HepG2 (cell line): ENCODE data around the gene CAND1. TPM values are rescaled to one million over a fixed set of nuclear protein-coding genes. Genes with fewer than 3 reads are reported as not detected.

ENCODE experiments used
- CC2D1A ChIP-seq: sonication (generic); formaldehyde crosslinking; IDR thresholded peaks from 2 replicates; pipeline ENCODE4 v1.8.1; 2023; ENCODE audit warnings: mild to moderate bottlenecking, missing genetic modification reagents
- HES4 ChIP-seq: sonication (generic); formaldehyde crosslinking; IDR thresholded peaks from 2 replicates; pipeline ENCODE4 v1.9.0; 2021; ENCODE audit warnings: mild to moderate bottlenecking, missing genetic modification reagents, borderline replicate concordance
- JUN ChIP-seq: sonication (generic); formaldehyde crosslinking; IDR thresholded peaks from 2 replicates; pipeline ENCODE4 v1.4.0; 2020; ENCODE audit warnings: mild to moderate bottlenecking, missing genetic modification reagents
- PHF20 ChIP-seq: sonication (generic); formaldehyde crosslinking; IDR thresholded peaks from 2 replicates; pipeline ENCODE4 v1.5.0; 2020; ENCODE audit warnings: mild to moderate bottlenecking, missing genetic modification reagents
- WIZ ChIP-seq: sonication (generic); formaldehyde crosslinking; IDR thresholded peaks from 2 replicates; pipeline ENCODE4 v1.5.1; 2020; ENCODE audit warnings: mild to moderate bottlenecking, missing genetic modification reagents
- ZMAT3 ChIP-seq: sonication (generic); formaldehyde crosslinking; conservative IDR thresholded peaks from 2 replicates; pipeline ENCODE4 v1.7.0; 2021; ENCODE audit warnings: missing genetic modification reagents
- ZNF235 ChIP-seq: sonication (generic); formaldehyde crosslinking; IDR thresholded peaks from 2 replicates; pipeline ENCODE4 v1.8.1; 2023; ENCODE audit warnings: mild to moderate bottlenecking, missing genetic modification reagents, borderline replicate concordance
- polyA plus RNA-seq, 8 experiments: library from polyadenylated mRNA; depleted of rRNA in 3 of 8; stranded (reverse) in 7 of 8; unstranded in 1 of 8; fragments of >200 nt; fragmentation: Illumina TruSeq in 4 of 8; extraction: Trizol in 4 of 8; gene quantifications; 2 replicates each; pipeline versions ENCODE4 v1.2.1 to v1.2.3, GENCODE V29; 2011 to 2016; ENCODE audit warnings: low read depth in 4 of 8, missing spikeins in 1 of 8, mixed read lengths in 1 of 8; ENCODE audit not compliant: insufficient read depth in 1 of 8
- total RNA-seq, 5 experiments: library from RNA; depleted of rRNA; stranded (reverse); fragments of >200 nt; fragmentation: Illumina TruSeq; extraction: Trizol; gene quantifications; 2 replicates each; pipeline ENCODE4 v1.2.3, GENCODE V29; 2016; ENCODE audit warnings: low read depth in 1 of 5
- TF ChIP-seq, protein P1 (sequence below): sonication (generic); formaldehyde crosslinking; IDR thresholded peaks from 2 replicates; pipeline ENCODE4 v1.5.0; 2020; ENCODE audit warnings: mild to moderate bottlenecking, missing genetic modification reagents, borderline replicate concordance
- TF ChIP-seq, protein P2 (sequence below): sonication (generic); formaldehyde crosslinking; IDR thresholded peaks from 2 replicates; pipeline ENCODE4 v1.4.0; 2020; ENCODE audit warnings: missing genetic modification reagents
- TF ChIP-seq, protein P3 (sequence below): sonication (generic); formaldehyde crosslinking; IDR thresholded peaks from 2 replicates; pipeline ENCODE4 v1.4.0; 2020; ENCODE audit warnings: mild to moderate bottlenecking, missing genetic modification reagents
- TF ChIP-seq, protein P4 (sequence below): sonication (generic); formaldehyde crosslinking; IDR thresholded peaks from 2 replicates; pipeline ENCODE4 v1.5.1; 2020; ENCODE audit warnings: missing genetic modification reagents, mild to moderate bottlenecking, borderline replicate concordance
- TF ChIP-seq, protein P5 (sequence below): sonication (generic); formaldehyde crosslinking; IDR thresholded peaks from 2 replicates; pipeline ENCODE4 v1.8.0; 2022; ENCODE audit warnings: missing genetic modification reagents, mild to moderate bottlenecking, moderate library complexity, borderline replicate concordance
- TF ChIP-seq, protein P6 (sequence below): sonication (generic); formaldehyde crosslinking; IDR thresholded peaks from 2 replicates; pipeline ENCODE4 v1.4.0; 2020; ENCODE audit warnings: missing genetic modification reagents

CAND1 gene
- total and polyA plus RNA-seq, 2 of the 13 experiments (the other 11 are each of a cell fraction or from before 2014, with no cell fraction given) = 56.2 to 138 TPM

DNA sequence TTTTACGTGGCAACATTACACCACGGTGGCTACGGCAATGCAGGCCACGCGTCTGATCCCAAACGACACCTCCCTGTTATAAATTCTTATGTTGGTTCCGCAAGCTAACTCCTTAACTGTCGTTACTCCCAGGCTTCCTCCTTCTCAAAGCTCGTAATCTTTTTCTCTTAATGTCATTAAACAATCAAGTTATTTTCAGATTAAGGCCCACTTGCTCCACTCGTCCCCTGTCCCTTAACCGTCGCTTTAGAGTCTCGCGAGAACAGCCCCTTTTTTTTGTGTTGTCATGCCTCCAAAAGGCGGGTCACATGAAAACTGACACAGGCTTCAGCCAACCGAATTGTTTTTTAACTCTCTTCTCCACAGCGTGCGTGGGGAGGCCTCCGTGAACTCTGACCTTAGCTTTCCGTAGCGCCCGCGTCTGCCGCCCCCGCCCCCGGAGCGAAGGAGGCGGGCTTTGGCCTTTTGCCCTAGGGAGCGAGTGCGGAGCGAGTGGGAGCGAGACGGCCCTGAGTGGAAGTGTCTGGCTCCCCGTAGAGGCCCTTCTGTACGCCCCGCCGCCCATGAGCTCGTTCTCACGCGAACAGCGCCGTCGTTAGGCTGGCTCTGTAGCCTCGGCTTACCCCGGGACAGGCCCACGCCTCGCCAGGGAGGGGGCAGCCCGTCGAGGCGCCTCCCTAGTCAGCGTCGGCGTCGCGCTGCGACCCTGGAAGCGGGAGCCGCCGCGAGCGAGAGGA is at the start of gene CAND1 (continued):
- TF ChIP-seq, protein P1, sequence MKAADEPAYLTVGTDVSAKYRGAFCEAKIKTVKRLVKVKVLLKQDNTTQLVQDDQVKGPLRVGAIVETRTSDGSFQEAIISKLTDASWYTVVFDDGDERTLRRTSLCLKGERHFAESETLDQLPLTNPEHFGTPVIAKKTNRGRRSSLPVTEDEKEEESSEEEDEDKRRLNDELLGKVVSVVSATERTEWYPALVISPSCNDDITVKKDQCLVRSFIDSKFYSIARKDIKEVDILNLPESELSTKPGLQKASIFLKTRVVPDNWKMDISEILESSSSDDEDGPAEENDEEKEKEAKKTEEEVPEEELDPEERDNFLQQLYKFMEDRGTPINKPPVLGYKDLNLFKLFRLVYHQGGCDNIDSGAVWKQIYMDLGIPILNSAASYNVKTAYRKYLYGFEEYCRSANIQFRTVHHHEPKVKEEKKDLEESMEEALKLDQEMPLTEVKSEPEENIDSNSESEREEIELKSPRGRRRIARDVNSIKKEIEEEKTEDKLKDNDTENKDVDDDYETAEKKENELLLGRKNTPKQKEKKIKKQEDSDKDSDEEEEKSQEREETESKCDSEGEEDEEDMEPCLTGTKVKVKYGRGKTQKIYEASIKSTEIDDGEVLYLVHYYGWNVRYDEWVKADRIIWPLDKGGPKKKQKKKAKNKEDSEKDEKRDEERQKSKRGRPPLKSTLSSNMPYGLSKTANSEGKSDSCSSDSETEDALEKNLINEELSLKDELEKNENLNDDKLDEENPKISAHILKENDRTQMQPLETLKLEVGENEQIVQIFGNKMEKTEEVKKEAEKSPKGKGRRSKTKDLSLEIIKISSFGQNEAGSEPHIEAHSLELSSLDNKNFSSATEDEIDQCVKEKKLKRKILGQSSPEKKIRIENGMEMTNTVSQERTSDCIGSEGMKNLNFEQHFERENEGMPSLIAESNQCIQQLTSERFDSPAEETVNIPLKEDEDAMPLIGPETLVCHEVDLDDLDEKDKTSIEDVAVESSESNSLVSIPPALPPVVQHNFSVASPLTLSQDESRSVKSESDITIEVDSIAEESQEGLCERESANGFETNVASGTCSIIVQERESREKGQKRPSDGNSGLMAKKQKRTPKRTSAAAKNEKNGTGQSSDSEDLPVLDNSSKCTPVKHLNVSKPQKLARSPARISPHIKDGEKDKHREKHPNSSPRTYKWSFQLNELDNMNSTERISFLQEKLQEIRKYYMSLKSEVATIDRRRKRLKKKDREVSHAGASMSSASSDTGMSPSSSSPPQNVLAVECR (CRISPR knock-in tag) = peak; percentile 85
- peak; percentile 80; the same call in 1 of the 2 replicates for TF ChIP-seq CC2D1A (CRISPR knock-in tag)
- TF ChIP-seq JUN = no peak
- TF ChIP-seq, protein P2, sequence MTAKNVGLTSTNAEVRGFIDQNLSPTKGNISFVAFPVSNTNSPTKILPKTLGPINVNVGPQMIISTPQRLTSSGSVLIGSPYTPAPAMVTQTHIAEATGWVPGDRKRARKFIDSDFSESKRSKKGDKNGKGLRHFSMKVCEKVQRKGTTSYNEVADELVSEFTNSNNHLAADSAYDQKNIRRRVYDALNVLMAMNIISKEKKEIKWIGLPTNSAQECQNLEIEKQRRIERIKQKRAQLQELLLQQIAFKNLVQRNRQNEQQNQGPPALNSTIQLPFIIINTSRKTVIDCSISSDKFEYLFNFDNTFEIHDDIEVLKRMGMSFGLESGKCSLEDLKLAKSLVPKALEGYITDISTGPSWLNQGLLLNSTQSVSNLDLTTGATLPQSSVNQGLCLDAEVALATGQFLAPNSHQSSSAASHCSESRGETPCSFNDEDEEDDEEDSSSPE (CRISPR knock-in tag) = peak; percentile 55
- TF ChIP-seq, protein P3, sequence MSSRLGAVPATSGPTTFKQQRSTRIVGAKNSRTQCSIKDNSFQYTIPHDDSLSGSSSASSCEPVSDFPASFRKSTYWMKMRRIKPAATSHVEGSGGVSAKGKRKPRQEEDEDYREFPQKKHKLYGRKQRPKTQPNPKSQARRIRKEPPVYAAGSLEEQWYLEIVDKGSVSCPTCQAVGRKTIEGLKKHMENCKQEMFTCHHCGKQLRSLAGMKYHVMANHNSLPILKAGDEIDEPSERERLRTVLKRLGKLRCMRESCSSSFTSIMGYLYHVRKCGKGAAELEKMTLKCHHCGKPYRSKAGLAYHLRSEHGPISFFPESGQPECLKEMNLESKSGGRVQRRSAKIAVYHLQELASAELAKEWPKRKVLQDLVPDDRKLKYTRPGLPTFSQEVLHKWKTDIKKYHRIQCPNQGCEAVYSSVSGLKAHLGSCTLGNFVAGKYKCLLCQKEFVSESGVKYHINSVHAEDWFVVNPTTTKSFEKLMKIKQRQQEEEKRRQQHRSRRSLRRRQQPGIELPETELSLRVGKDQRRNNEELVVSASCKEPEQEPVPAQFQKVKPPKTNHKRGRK (CRISPR knock-in tag) = no peak
- TF ChIP-seq, protein P4, sequence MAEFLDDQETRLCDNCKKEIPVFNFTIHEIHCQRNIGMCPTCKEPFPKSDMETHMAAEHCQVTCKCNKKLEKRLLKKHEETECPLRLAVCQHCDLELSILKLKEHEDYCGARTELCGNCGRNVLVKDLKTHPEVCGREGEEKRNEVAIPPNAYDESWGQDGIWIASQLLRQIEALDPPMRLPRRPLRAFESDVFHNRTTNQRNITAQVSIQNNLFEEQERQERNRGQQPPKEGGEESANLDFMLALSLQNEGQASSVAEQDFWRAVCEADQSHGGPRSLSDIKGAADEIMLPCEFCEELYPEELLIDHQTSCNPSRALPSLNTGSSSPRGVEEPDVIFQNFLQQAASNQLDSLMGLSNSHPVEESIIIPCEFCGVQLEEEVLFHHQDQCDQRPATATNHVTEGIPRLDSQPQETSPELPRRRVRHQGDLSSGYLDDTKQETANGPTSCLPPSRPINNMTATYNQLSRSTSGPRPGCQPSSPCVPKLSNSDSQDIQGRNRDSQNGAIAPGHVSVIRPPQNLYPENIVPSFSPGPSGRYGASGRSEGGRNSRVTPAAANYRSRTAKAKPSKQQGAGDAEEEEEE = 0 out of 2 replicates have a peak, but pooled peaks have one; percentile 93
- TF ChIP-seq ZMAT3 (CRISPR knock-in tag) = 0 out of 2 replicates have a peak, but pooled peaks have one; percentile 60
- peak; percentile 28; the same call in 1 of the 2 replicates for TF ChIP-seq ZNF235
- TF ChIP-seq HES4 (CRISPR knock-in tag) = no peak
- peak; percentile 35; the same call in 1 of the 2 replicates for TF ChIP-seq WIZ (CRISPR knock-in tag)
- peak; percentile 67 for TF ChIP-seq PHF20 (CRISPR knock-in tag)
- TF ChIP-seq, protein P5, sequence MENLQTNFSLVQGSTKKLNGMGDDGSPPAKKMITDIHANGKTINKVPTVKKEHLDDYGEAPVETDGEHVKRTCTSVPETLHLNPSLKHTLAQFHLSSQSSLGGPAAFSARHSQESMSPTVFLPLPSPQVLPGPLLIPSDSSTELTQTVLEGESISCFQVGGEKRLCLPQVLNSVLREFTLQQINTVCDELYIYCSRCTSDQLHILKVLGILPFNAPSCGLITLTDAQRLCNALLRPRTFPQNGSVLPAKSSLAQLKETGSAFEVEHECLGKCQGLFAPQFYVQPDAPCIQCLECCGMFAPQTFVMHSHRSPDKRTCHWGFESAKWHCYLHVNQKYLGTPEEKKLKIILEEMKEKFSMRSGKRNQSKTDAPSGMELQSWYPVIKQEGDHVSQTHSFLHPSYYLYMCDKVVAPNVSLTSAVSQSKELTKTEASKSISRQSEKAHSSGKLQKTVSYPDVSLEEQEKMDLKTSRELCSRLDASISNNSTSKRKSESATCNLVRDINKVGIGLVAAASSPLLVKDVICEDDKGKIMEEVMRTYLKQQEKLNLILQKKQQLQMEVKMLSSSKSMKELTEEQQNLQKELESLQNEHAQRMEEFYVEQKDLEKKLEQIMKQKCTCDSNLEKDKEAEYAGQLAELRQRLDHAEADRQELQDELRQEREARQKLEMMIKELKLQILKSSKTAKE = peak; percentile 74
- TF ChIP-seq, protein P6, sequence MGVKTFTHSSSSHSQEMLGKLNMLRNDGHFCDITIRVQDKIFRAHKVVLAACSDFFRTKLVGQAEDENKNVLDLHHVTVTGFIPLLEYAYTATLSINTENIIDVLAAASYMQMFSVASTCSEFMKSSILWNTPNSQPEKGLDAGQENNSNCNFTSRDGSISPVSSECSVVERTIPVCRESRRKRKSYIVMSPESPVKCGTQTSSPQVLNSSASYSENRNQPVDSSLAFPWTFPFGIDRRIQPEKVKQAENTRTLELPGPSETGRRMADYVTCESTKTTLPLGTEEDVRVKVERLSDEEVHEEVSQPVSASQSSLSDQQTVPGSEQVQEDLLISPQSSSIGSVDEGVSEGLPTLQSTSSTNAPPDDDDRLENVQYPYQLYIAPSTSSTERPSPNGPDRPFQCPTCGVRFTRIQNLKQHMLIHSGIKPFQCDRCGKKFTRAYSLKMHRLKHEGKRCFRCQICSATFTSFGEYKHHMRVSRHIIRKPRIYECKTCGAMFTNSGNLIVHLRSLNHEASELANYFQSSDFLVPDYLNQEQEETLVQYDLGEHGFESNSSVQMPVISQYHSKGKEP (CRISPR knock-in tag) = 0 out of 2 replicates have a peak, but pooled peaks have one; percentile 85
